WERI-Rb-1 (cell line): ENCODE data around the gene PRAMEF11.

Experiments used
- DNase-seq: peaks from one replicate; pipeline ENCODE4 v3.0.0-alpha.2; 2020
- H3K27ac ChIP-seq: fragments of 250-450 bp; sonication (Bioruptor Pico); 2 replicates; pipeline ENCODE4 v1.5.1; 2020; ENCODE audit warnings: mild to moderate bottlenecking, moderate library complexity
- H3K27me3 ChIP-seq: fragments of 250-450 bp; sonication (Bioruptor Pico); 2 replicates; pipeline ENCODE4 v1.5.1; 2021; ENCODE audit warnings: mild to moderate bottlenecking, low read depth, moderate library complexity; ENCODE audit not compliant: insufficient read depth, severe bottlenecking
- H3K36me3 ChIP-seq: fragments of 250-450 bp; sonication (Bioruptor Pico); 2 replicates; pipeline ENCODE4 v1.5.1; 2020; ENCODE audit warnings: mild to moderate bottlenecking, moderate library complexity
- H3K4me3 ChIP-seq: 2 replicates; pipeline ENCODE4 v1.5.1; 2011; ENCODE audit warnings: low read depth, mild to moderate bottlenecking, control low read depth, low read length
- H3K9me3 ChIP-seq: fragments of 250-450 bp; sonication (Bioruptor Pico); 2 replicates; pipeline ENCODE4 v1.5.1; 2021; ENCODE audit warnings: mild to moderate bottlenecking, moderate library complexity; ENCODE audit not compliant: severe bottlenecking
- TF ChIP-seq, protein P1 (sequence below): IDR thresholded peaks from 2 replicates; pipeline ENCODE4 v1.5.1; 2011; ENCODE audit warnings: low read depth, mild to moderate bottlenecking, control low read depth, inconsistent platforms, low read length

PRAMEF11 gene

DNA sequence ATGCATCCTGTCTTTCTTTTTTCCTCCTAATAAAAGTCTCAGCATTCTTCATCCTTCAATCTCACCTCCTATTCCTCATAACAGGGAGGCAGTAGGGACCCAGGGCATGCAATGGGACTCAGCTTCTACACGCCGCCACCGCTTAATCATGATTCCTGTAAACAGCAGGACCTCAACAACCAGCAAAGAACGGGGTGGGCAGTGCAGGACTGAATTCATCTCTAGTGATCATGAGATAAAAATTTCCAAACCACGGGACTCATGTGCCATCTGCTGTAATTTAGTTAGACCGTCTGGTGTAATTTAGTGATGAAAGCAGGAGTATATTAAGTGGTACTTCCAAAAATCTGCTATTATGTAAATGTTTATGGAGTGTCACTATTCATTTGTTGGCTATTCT lies 52.3 kb downstream of the PRAMEF11 start:
- no peak for DNase-seq
- peaks cover 61% of the 10 kb centered on the region for H3K27me3 ChIP-seq
- no peaks in the 10 kb centered on the region for H3K9me3 ChIP-seq
- H3K4me3 ChIP-seq: no peak overlapping the region
- no peaks in the 10 kb centered on the region for H3K36me3 ChIP-seq
- no peak overlapping the region for H3K27ac ChIP-seq
- TF ChIP-seq, protein P1, sequence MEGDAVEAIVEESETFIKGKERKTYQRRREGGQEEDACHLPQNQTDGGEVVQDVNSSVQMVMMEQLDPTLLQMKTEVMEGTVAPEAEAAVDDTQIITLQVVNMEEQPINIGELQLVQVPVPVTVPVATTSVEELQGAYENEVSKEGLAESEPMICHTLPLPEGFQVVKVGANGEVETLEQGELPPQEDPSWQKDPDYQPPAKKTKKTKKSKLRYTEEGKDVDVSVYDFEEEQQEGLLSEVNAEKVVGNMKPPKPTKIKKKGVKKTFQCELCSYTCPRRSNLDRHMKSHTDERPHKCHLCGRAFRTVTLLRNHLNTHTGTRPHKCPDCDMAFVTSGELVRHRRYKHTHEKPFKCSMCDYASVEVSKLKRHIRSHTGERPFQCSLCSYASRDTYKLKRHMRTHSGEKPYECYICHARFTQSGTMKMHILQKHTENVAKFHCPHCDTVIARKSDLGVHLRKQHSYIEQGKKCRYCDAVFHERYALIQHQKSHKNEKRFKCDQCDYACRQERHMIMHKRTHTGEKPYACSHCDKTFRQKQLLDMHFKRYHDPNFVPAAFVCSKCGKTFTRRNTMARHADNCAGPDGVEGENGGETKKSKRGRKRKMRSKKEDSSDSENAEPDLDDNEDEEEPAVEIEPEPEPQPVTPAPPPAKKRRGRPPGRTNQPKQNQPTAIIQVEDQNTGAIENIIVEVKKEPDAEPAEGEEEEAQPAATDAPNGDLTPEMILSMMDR: no peak

DNA sequence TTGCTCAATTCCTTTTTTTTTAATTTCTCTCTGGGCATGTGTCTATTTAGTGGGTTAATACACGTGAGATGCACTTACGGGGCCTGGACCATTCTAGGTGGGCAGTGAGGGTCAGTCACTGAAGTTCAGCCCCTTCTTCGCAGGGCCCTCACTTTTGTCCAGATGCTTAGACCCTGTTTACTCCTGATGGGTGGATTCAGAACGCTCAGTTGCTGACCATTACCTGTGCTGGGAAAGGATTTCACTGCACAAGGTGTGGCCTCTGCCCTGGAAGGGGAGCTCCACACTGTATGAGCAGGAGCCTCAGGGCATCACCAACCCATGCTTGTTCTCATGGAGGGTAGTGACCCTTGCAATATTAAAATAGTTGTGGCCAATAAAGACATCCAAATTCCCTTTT lies 53.1 kb downstream of the PRAMEF11 start:
- TF ChIP-seq, protein P1: no peak
- H3K4me3 ChIP-seq: no peak overlapping the region
- no peak for DNase-seq
- H3K27me3 ChIP-seq: peaks cover 66% of the 10 kb centered on the region
- H3K9me3 ChIP-seq: no peaks in the 10 kb centered on the region
- H3K36me3 ChIP-seq: no peaks in the 10 kb centered on the region
- no peak overlapping the region for H3K27ac ChIP-seq

DNA sequence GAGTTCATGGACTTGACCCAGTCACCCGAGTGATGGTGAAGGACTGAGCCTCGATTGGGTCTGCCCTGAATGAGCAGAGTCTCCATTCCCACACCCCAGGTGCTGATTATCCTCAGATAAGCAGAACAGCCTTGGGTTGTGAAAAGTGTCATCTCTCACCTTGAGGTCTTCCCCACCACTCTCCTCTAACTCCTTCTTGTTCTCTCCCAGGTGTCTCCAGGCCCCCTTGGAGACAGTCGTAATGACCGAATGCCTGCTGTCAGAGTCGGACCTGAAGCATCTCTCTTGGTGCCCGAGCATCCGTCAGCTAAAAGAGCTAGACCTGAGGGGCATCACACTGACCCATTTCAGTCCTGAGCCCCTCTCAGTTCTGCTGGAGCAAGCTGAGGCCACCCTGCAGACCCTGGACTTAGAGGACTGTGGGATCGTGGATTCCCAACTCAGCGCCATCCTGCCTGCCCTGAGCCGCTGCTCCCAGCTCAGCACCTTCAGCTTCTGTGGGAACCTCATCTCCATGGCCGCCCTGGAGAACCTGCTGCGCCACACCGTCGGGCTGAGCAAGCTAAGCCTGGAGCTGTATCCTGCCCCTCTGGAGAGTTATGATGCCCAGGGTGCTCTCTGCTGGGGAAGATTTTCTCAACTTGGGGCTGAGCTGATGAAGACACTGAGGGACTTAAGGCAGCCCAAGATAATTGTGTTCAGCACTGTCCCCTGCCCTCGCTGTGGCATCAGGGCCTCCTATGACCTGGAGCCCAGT lies 54.2 kb downstream of the PRAMEF11 start:
- no peak overlapping the region for H3K27ac ChIP-seq
- TF ChIP-seq, protein P1: no peak
- H3K9me3 ChIP-seq: no peaks in the 10 kb centered on the region
- H3K36me3 ChIP-seq: no peaks in the 10 kb centered on the region
- H3K4me3 ChIP-seq: no peak overlapping the region
- DNase-seq: no peak
- peaks cover 74% of the 10 kb centered on the region for H3K27me3 ChIP-seq

DNA sequence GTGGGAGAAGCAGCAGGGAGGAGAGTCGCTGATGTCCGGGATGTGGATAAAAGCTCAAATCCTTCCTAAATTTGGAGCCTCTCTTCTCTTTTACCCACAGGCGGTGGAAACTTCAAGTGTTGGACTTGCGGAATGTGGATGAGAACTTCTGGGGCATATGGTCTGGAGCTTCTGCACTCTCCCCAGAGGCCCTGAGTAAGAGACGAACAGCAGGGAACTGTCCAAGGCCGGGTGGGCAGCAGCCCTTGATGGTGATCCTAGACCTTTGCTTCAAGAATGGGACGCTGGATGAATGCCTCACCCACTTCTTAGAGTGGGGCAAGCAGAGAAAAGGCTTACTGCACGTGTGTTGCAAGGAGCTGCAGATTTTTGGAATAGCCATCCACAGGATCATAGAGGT lies 55.8 kb downstream of the PRAMEF11 start:
- peaks cover 89% of the 10 kb centered on the region for H3K27me3 ChIP-seq
- TF ChIP-seq, protein P1: no peak

DNA sequence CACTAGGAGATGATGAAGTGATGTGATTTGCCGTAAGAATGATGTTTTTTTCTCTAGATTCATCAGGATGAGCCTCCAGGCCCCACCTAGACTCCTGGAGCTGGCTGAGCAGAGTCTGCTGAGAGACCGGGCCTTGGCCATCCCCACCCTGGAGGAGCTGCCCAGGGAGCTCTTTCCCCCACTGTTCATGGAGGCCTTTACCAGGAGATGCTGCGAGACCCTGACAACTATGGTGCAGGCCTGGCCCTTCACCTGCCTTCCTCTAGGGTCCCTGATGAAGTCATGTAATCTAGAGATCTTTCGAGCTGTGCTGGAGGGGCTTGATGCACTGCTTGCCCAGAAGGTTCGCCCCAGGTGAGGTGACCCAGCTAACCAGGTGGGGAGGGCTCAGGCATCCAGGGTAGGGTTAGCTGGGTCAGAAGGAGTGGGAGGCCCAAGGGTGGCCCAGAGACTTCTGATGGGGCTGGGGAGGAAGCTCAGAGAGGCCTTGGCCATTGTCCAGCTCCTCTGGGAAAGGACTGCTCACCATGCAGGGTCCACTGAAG lies 56.3 kb downstream of the PRAMEF11 start:
- Histone ChIP-seq H3K9me3 (no peaks in the 10 kb centered on the region), H3K36me3 (no peaks in the 10 kb centered on the region), H3K27ac (no peak overlapping the region), H3K27me3 (peaks cover 91% of the 10 kb centered on the region), H3K4me3 (no peak overlapping the region)
- TF ChIP-seq, protein P1: no peak
- no peak for DNase-seq

More for the DNA sequence above, 55.8 kb downstream of the PRAMEF11 start:
- no peaks in the 10 kb centered on the region for H3K9me3 ChIP-seq
- H3K27ac ChIP-seq: no peak overlapping the region
- H3K36me3 ChIP-seq: no peaks in the 10 kb centered on the region
- H3K4me3 ChIP-seq: no peak overlapping the region
- DNase-seq: no peak
